Fibroblast of lung (primary cell): Measurements from ENCODE around the gene LRRFIP1.

Source experiments
- EZH2 ChIP-seq: IDR thresholded peaks from 2 replicates; pipeline ENCODE4 v1.5.1; 2012; ENCODE audit warnings: low read length, control low read depth, mild to moderate bottlenecking; ENCODE audit errors: missing control alignments
- TF ChIP-seq, protein P1 (sequence below), 2 donors: IDR thresholded peaks in 1 of 2; conservative IDR thresholded peaks in 1 of 2; 1 replicate in 1 of 2; 2 replicates in 1 of 2; pipeline ENCODE4 v1.5.1; 2011 to 2012; ENCODE audit warnings: low read length in 2 of 2, control low read depth in 1 of 2, inconsistent platforms in 1 of 2, low read depth in 1 of 2, mild to moderate bottlenecking in 1 of 2

DNA sequence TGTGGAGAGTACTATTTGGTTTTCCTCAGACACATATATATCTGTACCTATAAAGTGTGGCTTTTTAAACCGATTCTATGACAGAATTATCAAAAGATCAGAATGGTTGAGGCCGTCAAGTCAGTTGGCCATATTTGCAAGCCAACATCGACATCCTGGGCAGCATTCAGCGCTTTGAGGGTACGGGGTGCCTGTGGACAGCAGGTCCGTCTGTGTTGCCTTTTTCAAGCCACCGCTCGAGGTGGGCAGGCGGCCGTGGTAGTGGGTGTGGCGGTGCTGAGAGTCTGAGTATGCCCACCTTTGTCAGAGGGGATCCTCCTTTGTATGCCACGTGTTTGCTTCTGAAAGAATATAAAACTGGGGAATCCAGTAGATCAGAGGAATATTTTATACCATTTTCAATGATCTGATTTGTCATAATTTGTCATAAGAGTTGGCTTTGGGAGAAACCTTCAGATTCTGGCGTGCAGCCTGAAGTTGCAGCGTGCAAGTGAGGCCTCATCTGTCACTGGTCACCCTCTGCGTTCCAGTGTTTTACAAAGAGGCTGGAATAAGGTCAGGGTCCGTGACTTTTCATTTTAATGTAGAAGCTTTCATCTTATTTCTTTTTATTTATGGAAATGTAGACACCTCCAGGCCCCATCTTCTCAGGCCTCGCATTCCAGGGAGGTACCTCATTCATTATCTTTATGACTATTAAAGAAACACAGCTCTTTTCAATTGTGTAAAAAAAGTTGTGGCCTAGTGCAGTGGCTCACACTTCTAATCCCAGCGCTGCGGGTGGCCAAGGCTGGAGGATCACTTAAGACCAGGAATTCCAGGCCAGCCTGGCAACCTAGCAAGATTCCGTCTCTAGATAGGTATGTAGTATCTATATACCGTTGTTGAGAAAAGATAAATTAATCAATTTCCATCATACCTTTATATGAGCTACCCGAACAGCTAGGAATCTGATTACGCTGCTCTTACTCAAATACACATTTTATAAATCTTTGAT is 133.4 kb downstream of the LRRFIP1 start:
- TF ChIP-seq, protein P1, sequence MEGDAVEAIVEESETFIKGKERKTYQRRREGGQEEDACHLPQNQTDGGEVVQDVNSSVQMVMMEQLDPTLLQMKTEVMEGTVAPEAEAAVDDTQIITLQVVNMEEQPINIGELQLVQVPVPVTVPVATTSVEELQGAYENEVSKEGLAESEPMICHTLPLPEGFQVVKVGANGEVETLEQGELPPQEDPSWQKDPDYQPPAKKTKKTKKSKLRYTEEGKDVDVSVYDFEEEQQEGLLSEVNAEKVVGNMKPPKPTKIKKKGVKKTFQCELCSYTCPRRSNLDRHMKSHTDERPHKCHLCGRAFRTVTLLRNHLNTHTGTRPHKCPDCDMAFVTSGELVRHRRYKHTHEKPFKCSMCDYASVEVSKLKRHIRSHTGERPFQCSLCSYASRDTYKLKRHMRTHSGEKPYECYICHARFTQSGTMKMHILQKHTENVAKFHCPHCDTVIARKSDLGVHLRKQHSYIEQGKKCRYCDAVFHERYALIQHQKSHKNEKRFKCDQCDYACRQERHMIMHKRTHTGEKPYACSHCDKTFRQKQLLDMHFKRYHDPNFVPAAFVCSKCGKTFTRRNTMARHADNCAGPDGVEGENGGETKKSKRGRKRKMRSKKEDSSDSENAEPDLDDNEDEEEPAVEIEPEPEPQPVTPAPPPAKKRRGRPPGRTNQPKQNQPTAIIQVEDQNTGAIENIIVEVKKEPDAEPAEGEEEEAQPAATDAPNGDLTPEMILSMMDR (conservative IDR thresholded peaks at IDR 0.05 in 1 of 2, IDR thresholded peaks at IDR 0.05 in 1 of 2; ENCODE audit: low read depth in 1 of 2, low read length in 2 of 2), result no peak
- no peak for TF ChIP-seq EZH2
